GM19455 (cell line): ENCODE data around the gene IL12A.

Experiments
- ATAC-seq: cut with Tn5 transposase; IDR thresholded peaks from one replicate; pipeline ENCODE4 v1.9.1; 2021; ENCODE audit not compliant: unreplicated experiment

The IL12A gene

GRCh38 chr3:160023476-160023875 lies 34.8 kb downstream of the IL12A start:
- ATAC-seq, result no peak

- ATAC-seq, result peak; percentile 95
Measured at GRCh38 chr3:160027541-160028195, 39.0 kb downstream of the IL12A start.

- ATAC-seq, result no peak
Measured at GRCh38 chr3:160035757-160036156, 47.1 kb downstream of the IL12A start.

GRCh38 chr3:160038862-160039562 lies 50.4 kb downstream of the IL12A start:
- no peak for ATAC-seq

DNA sequence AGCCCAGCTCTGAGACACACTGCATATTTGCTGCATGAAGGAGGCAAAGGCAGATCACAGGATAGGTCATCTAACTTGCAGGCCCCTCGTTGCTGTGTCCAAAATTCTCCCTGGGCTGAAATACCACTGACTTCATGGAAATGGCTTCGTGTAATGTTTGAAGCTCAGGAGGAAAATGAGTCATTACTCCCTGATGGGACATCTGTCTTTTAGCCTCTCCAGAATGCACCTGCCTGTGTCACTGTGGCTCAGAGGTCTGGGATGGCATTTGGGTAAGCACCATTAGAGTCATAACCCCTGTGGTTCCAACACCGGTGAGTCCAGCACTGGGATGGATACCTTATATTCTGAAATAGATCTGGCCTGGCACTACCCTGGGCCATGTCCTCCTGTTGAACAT lies 51.5 kb downstream of the IL12A start:
- no peak for ATAC-seq

DNA sequence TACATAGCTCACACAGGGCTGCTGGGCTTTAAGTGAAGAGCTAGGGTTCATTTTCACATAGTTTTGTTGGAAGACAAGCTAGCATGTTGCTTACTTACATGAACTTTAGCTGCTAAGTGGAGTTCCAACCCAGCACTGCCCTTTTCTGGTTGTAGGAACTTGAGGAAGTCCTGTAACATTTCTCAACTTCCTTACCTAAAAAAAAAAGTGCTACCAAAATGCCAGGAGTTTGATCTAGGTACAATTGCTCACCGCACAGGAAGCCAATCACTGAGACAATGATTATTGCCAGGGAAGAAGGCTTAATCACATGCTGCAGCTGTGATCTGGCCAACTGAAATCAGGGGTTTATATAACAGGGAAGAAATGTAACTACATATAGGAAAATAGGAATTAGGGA lies 52.8 kb downstream of the IL12A start:
- no peak for ATAC-seq

DNA sequence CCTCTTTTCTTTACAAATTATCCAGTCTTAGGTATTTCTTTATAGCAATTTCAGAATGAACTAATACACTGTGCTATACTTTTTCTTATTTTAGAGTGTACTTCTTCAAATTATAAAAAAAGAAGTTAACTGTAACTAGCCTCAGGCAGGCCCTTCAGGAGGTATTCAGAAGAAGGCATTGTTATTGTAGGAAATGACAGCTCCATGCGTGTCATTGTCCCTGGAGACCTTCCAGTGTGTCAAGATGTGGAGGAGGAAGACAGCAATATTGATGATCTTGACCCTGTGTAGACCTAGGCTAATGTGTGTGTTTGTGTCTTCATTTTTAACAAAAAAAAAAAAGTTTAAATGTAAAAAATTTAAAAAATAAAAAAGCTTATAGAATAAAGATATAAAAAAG lies 55.5 kb downstream of the IL12A start:
- ATAC-seq, result no peak
